ENCODE measurements around the gene PISD. TPM values are rescaled to one million over a fixed set of nuclear protein-coding genes. Genes with fewer than 3 reads are reported as not detected.

The PISD gene
- total and polyA plus RNA-seq, 9 of the 15 experiments (the other 6 are each of a cell fraction or from before 2014, with no cell fraction given): 24.5 to 65.9 (median 36.6) TPM

GRCh38 chr22:31583861-31584485, 78.0 kb downstream of the PISD start:
- no peak overlapping the region for H3K4me2 ChIP-seq (ENCODE audit: insufficient read depth, low read length)
- H3K4me1 ChIP-seq (replicated peaks in 1 of 2; ENCODE audit: control insufficient read depth in 2 of 2, insufficient read depth in 2 of 2, low read length in 2 of 2): peaks cover 9 to 32% of the 10 kb centered on the region in 2 experiments
- DNase-seq (ENCODE audit: extremely low read depth in 1 of 4, low spot score in 3 of 4): no peak
- H3K9me3 ChIP-seq (replicated peaks; ENCODE audit: control insufficient read depth, insufficient read depth, low read depth, low read length): peaks cover 6% of the 10 kb centered on the region
- in situ Hi-C loops (cut with MboI) (no loop called here), intact Hi-C loops (cut with micrococcal nuclease) (loop anchor here (2.0 kb wide), 1 partner anchor 19 kb away; no protein-coding TSS in a partner anchor)
- H3K27ac ChIP-seq (ENCODE audit: extremely low read depth, low read depth, low read length): peak overlapping the region; percentile 72
- peaks cover 19% of the 10 kb centered on the region for H3K36me3 ChIP-seq (ENCODE audit: control insufficient read depth, insufficient read depth, low read length)
- H3K9ac ChIP-seq (ENCODE audit: insufficient read depth in 1 of 2, low read depth in 2 of 2, low read length in 2 of 2): peak overlapping the region; percentile 63 to 77; a peak in 3 of 4 replicates
- TF ChIP-seq SIN3B (IDR thresholded peaks at IDR 0.05; ENCODE audit: low read depth): no peak
- no peak for TF ChIP-seq ZNF699 (CRISPR knock-in tag; IDR thresholded peaks at IDR 0.05; ENCODE audit: insufficient replicate concordance)
- no peak for TF ChIP-seq PHF21A (IDR thresholded peaks at IDR 0.05; ENCODE audit: borderline replicate concordance, low read depth)
- no peak for TF ChIP-seq DEAF1 (CRISPR knock-in tag; IDR thresholded peaks at IDR 0.05)
- TF ChIP-seq ZKSCAN1 (IDR thresholded peaks at IDR 0.05; ENCODE audit: low read depth, low read length): no peak
- no peak for TF ChIP-seq RFX5 (IDR thresholded peaks at IDR 0.05; ENCODE audit: low read depth, low read length)
- peak overlapping the region; percentile 26 for H2AFZ ChIP-seq (ENCODE audit: low read depth, low read length)
- H3K79me2 ChIP-seq (ENCODE audit: control insufficient read depth, insufficient read depth, low read length): no peaks in the 10 kb centered on the region
- POLR2A ChIA-PET: interaction anchor here (0.6 to 1.0 kb wide), 2 partner anchors 12 to 330 kb away, joined by 3 read pairs; no protein-coding TSS in a partner anchor
- CTCF ChIA-PET (ENCODE audit: low intra/inter-chr PET ratio): no interaction called here
- no peaks in the 10 kb centered on the region for H4K20me1 ChIP-seq (replicated peaks; ENCODE audit: control insufficient read depth, insufficient read depth, low read length)
- H3K9me1 ChIP-seq (ENCODE audit: control insufficient read depth, insufficient read depth, low read length): no peaks in the 10 kb centered on the region
- peak; percentile 70 for FAIRE-seq
- no peak overlapping the region for H3K4me3 ChIP-seq
- ATAC-seq: no peak
- no peaks in the 10 kb centered on the region for H3K27me3 ChIP-seq (ENCODE audit: control insufficient read depth in 2 of 2, insufficient read depth in 2 of 2, low read length in 2 of 2)
- BruUV-seq (replicated peaks): no TSS peak
- 48% methylated on average over 3 of the region's 3 CpGs for WGBS (ENCODE audit: insufficient coverage, low coverage, missing lambda C conversion rate)
